MM.1S (cell line): ENCODE measurements around the gene STC2.

ENCODE experiments used
- DNase-seq: peaks from one replicate; pipeline ENCODE4 v3.0.0-alpha.2; 2015
- H2AFZ ChIP-seq: fragments of 300-600 bp; sonication (generic); 2 replicates; pipeline ENCODE4 v1.6.0; 2016; ENCODE audit warnings: antibody characterized with exemption, low read length
- H3F3A ChIP-seq: fragments of 300-600 bp; sonication (generic); 2 replicates; pipeline ENCODE4 v1.6.1; 2016; ENCODE audit warnings: mild to moderate bottlenecking, antibody characterized with exemption, low read length, moderate library complexity, mixed read lengths; ENCODE audit not compliant: insufficient read depth
- H3K27ac ChIP-seq: fragments of 300-600 bp; sonication (generic); 2 replicates; pipeline ENCODE4 v1.5.1; 2016; ENCODE audit warnings: mild to moderate bottlenecking, low read length
- H3K27me3 ChIP-seq: fragments of 300-600 bp; sonication (generic); replicated peaks from 2 replicates; pipeline ENCODE4 v1.6.0; 2016; ENCODE audit warnings: low read length; ENCODE audit not compliant: insufficient read depth
- H3K36me3 ChIP-seq: fragments of 300-600 bp; sonication (generic); replicated peaks from 2 replicates; pipeline ENCODE4 v1.6.1; 2016; ENCODE audit warnings: mild to moderate bottlenecking, low read length, mixed read lengths; ENCODE audit not compliant: insufficient read depth
- H3K4me1 ChIP-seq: fragments of 300-600 bp; sonication (generic); 2 replicates; pipeline ENCODE4 v1.6.1; 2016; ENCODE audit warnings: low read length, mixed read lengths
- H3K4me2 ChIP-seq: fragments of 300-600 bp; sonication (generic); 2 replicates; pipeline ENCODE4 v1.6.0; 2016; ENCODE audit warnings: low read depth, low read length
- H3K4me3 ChIP-seq: fragments of 300-600 bp; sonication (generic); 2 replicates; pipeline ENCODE4 v1.5.1; 2016; ENCODE audit warnings: low read length, mixed read lengths
- H3K79me2 ChIP-seq: fragments of 300-600 bp; sonication (generic); 2 replicates; pipeline ENCODE4 v1.6.1; 2016; ENCODE audit warnings: mixed run types, low read length, mixed read lengths
- H3K9ac ChIP-seq: fragments of 300-600 bp; sonication (generic); 2 replicates; pipeline ENCODE4 v1.6.1; 2016; ENCODE audit warnings: low read length, mixed read lengths
- H3K9me2 ChIP-seq: fragments of 300-600 bp; sonication (generic); replicated peaks from 2 replicates; pipeline ENCODE4 v1.6.1; 2016; ENCODE audit warnings: mild to moderate bottlenecking, low read length, mixed read lengths; ENCODE audit not compliant: insufficient read depth
- H3K9me3 ChIP-seq: fragments of 300-600 bp; sonication (generic); replicated peaks from 2 replicates; pipeline ENCODE4 v1.6.1; 2016; ENCODE audit warnings: mild to moderate bottlenecking, low read length, mixed read lengths; ENCODE audit not compliant: insufficient read depth
- H4K20me1 ChIP-seq: fragments of 300-600 bp; sonication (generic); 2 replicates; pipeline ENCODE4 v1.6.1; 2016; ENCODE audit warnings: mild to moderate bottlenecking, low read length, moderate library complexity, mixed read lengths; ENCODE audit not compliant: insufficient read depth
- CTCF ChIP-seq: fragments of 300-600 bp; sonication (generic); IDR thresholded peaks from 2 replicates; pipeline ENCODE4 v1.5.1; 2016; ENCODE audit warnings: antibody characterized with exemption, low read length, mixed read lengths
- EZH2 ChIP-seq: fragments of 300-600 bp; sonication (generic); optimal IDR thresholded peaks from 2 replicates; pipeline ENCODE3; 2017; ENCODE audit warnings: low read depth, mild to moderate bottlenecking, antibody characterized with exemption, low read length, mixed read lengths
- EZH2phosphoT487 ChIP-seq: fragments of 300-600 bp; sonication (generic); IDR thresholded peaks from 2 replicates; pipeline ENCODE4 v1.6.1; 2018; ENCODE audit warnings: antibody characterized with exemption, low read length

The STC2 gene

GRCh38 chr5:173354645-173355044 lies 26.4 kb upstream of the STC2 start:
- Histone ChIP-seq H3K27me3 (no peaks in the 10 kb centered on the region), H3K4me3 (no peak overlapping the region), H3K9ac (no peak overlapping the region), H3K79me2 (no peaks in the 10 kb centered on the region), H3K4me2 (no peak overlapping the region), H3K4me1 (no peaks in the 10 kb centered on the region), H4K20me1 (no peaks in the 10 kb centered on the region), H3K9me2 (no peaks in the 10 kb centered on the region), H3F3A (no peaks in the 10 kb centered on the region), H3K9me3 (no peaks in the 10 kb centered on the region), H2AFZ (no peak overlapping the region), H3K36me3 (no peaks in the 10 kb centered on the region), H3K27ac (no peak overlapping the region)
- DNase-seq, result no peak
- TF ChIP-seq EZH2phosphoT487 (no peak), CTCF (no peak), EZH2 (no peak)

GRCh38 chr5:173352366-173353349 lies 24.4 kb upstream of the STC2 start:
- TF ChIP-seq EZH2, result no peak
- TF ChIP-seq EZH2phosphoT487, result no peak
- TF ChIP-seq CTCF, result no peak
- no peak overlapping the region for H2AFZ ChIP-seq
- H3K4me2 ChIP-seq, result no peak overlapping the region
- H3K27ac ChIP-seq, result no peak overlapping the region
- H3K4me1 ChIP-seq, result no peaks in the 10 kb centered on the region
- no peaks in the 10 kb centered on the region for H3K79me2 ChIP-seq
- no peaks in the 10 kb centered on the region for H3K36me3 ChIP-seq
- no peak overlapping the region for H3K4me3 ChIP-seq
- H3F3A ChIP-seq, result no peaks in the 10 kb centered on the region
- H4K20me1 ChIP-seq, result no peaks in the 10 kb centered on the region
- no peak overlapping the region for H3K9ac ChIP-seq
- H3K9me2 ChIP-seq, result no peaks in the 10 kb centered on the region
- no peaks in the 10 kb centered on the region for H3K9me3 ChIP-seq
- DNase-seq, result no peak
- H3K27me3 ChIP-seq, result no peaks in the 10 kb centered on the region

GRCh38 chr5:173342813-173343755 lies 14.9 kb upstream of the STC2 start:
- H3K36me3 ChIP-seq, result no peaks in the 10 kb centered on the region
- H3K9me3 ChIP-seq, result no peaks in the 10 kb centered on the region
- no peaks in the 10 kb centered on the region for H4K20me1 ChIP-seq
- H3K9ac ChIP-seq, result no peak overlapping the region
- no peak for DNase-seq
- H3K27ac ChIP-seq, result no peak overlapping the region
- H3K9me2 ChIP-seq, result no peaks in the 10 kb centered on the region
- no peaks in the 10 kb centered on the region for H3K79me2 ChIP-seq
- no peak overlapping the region for H2AFZ ChIP-seq
- no peaks in the 10 kb centered on the region for H3K27me3 ChIP-seq
- no peaks in the 10 kb centered on the region for H3K4me1 ChIP-seq
- no peaks in the 10 kb centered on the region for H3F3A ChIP-seq
- no peak overlapping the region for H3K4me3 ChIP-seq
- H3K4me2 ChIP-seq, result no peak overlapping the region
- no peak for TF ChIP-seq EZH2
- TF ChIP-seq EZH2phosphoT487, result no peak
- no peak for TF ChIP-seq CTCF
